GM19351 (cell line): ENCODE results near the gene CD160.
A peak's percentile ranks its signal among the peaks of the same experiment; 100 is the strongest.
"Not testable (repeated sequence)": the region's sequence is repeated elsewhere in the genome, so short reads cannot be mapped to it uniquely, and the experiment has no call there.

Experiments
- ATAC-seq: cut with Tn5 transposase; IDR thresholded peaks from one replicate; pipeline ENCODE4 v1.9.1; 2021; ENCODE audit warnings: mild to moderate bottlenecking, moderate library complexity; ENCODE audit not compliant: unreplicated experiment

CD160 gene

GRCh38 chr1:145708063-145708462 is 11.2 kb upstream of the CD160 start:
- ATAC-seq, result peak; percentile 73

- no peak for ATAC-seq
Measured at GRCh38 chr1:145710291-145711027, 8.8 kb upstream of the CD160 start.

- no peak for ATAC-seq
Measured at GRCh38 chr1:145711213-145711651, 8.1 kb upstream of the CD160 start.

GRCh38 chr1:145714524-145715111 is 4.7 kb upstream of the CD160 start:
- no peak for ATAC-seq

- no peak for ATAC-seq
Measured at GRCh38 chr1:145716641-145717345, 2.5 kb upstream of the CD160 start.

GRCh38 chr1:145717833-145718232 is 1.5 kb upstream of the CD160 start:
- no peak for ATAC-seq

- not testable (repeated sequence) for ATAC-seq
Measured at GRCh38 chr1:145718465-145718864, 834 bp upstream of the CD160 start.

GRCh38 chr1:145720556-145720877 is 1.2 kb downstream of the CD160 start:
- ATAC-seq, result no peak

GRCh38 chr1:145720878-145721671 is 1.8 kb downstream of the CD160 start:
- peak; percentile 71 for ATAC-seq

- ATAC-seq, result not testable (repeated sequence)
Measured at GRCh38 chr1:145726193-145726592, 6.9 kb downstream of the CD160 start.

- no peak for ATAC-seq
Measured at GRCh38 chr1:145729196-145729595, 9.9 kb downstream of the CD160 start.

- ATAC-seq, result no peak
Measured at GRCh38 chr1:145729666-145730436, 10.6 kb downstream of the CD160 start.

GRCh38 chr1:145730467-145730866 is 11.2 kb downstream of the CD160 start:
- no peak for ATAC-seq

- no peak for ATAC-seq
Measured at GRCh38 chr1:145730900-145731299, 11.6 kb downstream of the CD160 start.

GRCh38 chr1:145736191-145736590 is 16.9 kb downstream of the CD160 start:
- ATAC-seq, result no peak

GRCh38 chr1:145740269-145740668 is 21.0 kb downstream of the CD160 start:
- no peak for ATAC-seq

- no peak for ATAC-seq
Measured at GRCh38 chr1:145747398-145748247, 28.3 kb downstream of the CD160 start.

GRCh38 chr1:145750426-145750825 is 31.1 kb downstream of the CD160 start:
- no peak for ATAC-seq

- ATAC-seq, result no peak
Measured at GRCh38 chr1:145751491-145752037, 32.3 kb downstream of the CD160 start.
